Mucosa of stomach (tissue), 1 donor: ENCODE results near the gene GMEB1.

Source experiments
- H3K27me3 ChIP-seq: one replicate; pipeline ENCODE4 v1.7.0; 2013; ENCODE audit warnings: mild to moderate bottlenecking, low read length; ENCODE audit not compliant: control insufficient read depth, insufficient read depth
- H3K36me3 ChIP-seq: one replicate; pipeline ENCODE4 v1.7.0; 2013; ENCODE audit warnings: low read length; ENCODE audit not compliant: control insufficient read depth, insufficient read depth
- H3K4me1 ChIP-seq: one replicate; pipeline ENCODE4 v1.7.0; 2013; ENCODE audit warnings: mild to moderate bottlenecking, low read length; ENCODE audit not compliant: control insufficient read depth, insufficient read depth
- H3K4me3 ChIP-seq: one replicate; pipeline ENCODE4 v1.7.0; 2013; ENCODE audit warnings: low read length
- H3K9ac ChIP-seq: one replicate; pipeline ENCODE4 v1.7.0; 2013; ENCODE audit warnings: mild to moderate bottlenecking, low read length, moderate library complexity
- H3K9me3 ChIP-seq: one replicate; pipeline ENCODE4 v1.7.0; 2013; ENCODE audit warnings: mild to moderate bottlenecking, low read length, moderate library complexity; ENCODE audit not compliant: control insufficient read depth
- donor health status: Pancreatic carcinoma.

GMEB1 gene

GRCh38 chr1:28766532-28767183 lies 98.1 kb downstream of the GMEB1 start:
- peaks cover 10% of the 10 kb centered on the region for H3K4me1 ChIP-seq
- H3K9ac ChIP-seq: no peak overlapping the region
- no peaks in the 10 kb centered on the region for H3K9me3 ChIP-seq
- no peaks in the 10 kb centered on the region for H3K27me3 ChIP-seq
- no peak overlapping the region for H3K4me3 ChIP-seq
- H3K36me3 ChIP-seq: peaks cover 9% of the 10 kb centered on the region
